ENCODE data around the gene UCHL1. TPM values are rescaled to one million over a fixed set of nuclear protein-coding genes. Genes with fewer than 3 reads are reported as not detected.

The UCHL1 gene
- total RNA-seq, 2 donors from 2014 or later, result 36.8 to 126 TPM

DNA sequence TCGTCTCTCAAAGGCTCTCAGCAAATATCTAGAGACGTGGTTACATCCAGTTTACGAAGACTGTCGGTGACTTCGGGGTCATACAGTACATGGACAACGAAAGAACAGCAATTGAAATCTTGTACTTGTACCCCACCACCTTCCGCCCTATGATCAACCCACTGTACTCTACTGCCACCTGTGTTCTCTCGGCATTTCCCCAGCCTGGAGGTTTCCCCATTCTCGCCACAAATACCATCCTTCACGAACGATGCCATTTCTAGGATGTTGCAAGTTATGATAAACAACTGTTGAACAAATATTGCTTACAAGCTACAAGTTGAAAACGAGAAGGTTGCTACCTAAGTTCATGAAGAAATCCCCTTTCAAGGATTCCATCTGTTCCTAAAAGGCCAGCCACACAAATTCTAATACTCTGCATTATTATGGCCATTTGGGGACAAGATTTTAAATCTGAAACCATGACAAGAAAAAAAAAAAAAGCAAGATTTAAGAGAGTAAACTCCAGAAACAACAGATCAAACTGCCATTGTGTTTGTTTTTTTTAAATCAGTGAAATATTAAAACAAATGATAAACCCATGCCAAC lies 44.0 kb upstream of the UCHL1 start:
- Histone ChIP-seq H3K4me1 (peaks cover 0 to 57% of the 10 kb centered on the region in 2 donors), H3K27ac (peak overlapping the region in 1 of 2 donors; percentile 87)

DNA sequence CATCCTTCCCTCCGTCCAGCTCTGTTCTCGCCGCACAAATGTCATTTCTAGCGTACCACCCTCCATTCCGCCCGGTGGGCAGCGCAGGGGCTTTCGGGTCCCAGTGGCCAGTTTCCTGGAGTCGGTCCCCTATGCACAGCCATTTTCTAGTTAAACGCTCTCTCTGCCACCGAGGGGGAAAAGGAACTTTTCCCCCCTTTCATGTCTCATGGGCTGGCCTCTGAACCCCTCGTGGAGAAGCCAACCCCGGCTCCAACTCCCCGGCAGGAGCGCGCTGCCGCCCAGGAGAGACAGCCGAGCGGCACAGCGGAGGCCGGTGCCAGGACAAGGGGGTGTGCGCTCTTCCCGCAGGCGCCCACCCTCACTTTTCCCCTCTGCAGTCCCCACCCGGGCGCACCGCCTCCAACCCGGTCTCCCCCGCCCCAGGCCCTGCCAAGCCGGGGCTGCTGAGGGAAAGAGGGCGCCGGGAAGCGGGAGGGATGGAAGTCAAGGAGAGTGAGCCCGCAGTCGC lies 43.0 kb upstream of the UCHL1 start:
- H3K9me3 ChIP-seq, result no peaks in the 10 kb centered on the region
- H3K4me3 ChIP-seq, result peak overlapping the region; percentile 88 to 89
- TF ChIP-seq, protein P1, sequence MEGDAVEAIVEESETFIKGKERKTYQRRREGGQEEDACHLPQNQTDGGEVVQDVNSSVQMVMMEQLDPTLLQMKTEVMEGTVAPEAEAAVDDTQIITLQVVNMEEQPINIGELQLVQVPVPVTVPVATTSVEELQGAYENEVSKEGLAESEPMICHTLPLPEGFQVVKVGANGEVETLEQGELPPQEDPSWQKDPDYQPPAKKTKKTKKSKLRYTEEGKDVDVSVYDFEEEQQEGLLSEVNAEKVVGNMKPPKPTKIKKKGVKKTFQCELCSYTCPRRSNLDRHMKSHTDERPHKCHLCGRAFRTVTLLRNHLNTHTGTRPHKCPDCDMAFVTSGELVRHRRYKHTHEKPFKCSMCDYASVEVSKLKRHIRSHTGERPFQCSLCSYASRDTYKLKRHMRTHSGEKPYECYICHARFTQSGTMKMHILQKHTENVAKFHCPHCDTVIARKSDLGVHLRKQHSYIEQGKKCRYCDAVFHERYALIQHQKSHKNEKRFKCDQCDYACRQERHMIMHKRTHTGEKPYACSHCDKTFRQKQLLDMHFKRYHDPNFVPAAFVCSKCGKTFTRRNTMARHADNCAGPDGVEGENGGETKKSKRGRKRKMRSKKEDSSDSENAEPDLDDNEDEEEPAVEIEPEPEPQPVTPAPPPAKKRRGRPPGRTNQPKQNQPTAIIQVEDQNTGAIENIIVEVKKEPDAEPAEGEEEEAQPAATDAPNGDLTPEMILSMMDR (IDR thresholded peaks at IDR 0.05), result peak in 1 of 2 donors; percentile 6
- peaks cover 0 to 57% of the 10 kb centered on the region in 2 donors for H3K4me1 ChIP-seq
- no peaks in the 10 kb centered on the region for H3K27me3 ChIP-seq
- no peaks in the 10 kb centered on the region for H3K36me3 ChIP-seq
- peak overlapping the region; percentile 87 to 96 for H3K27ac ChIP-seq
- DNase-seq (ENCODE audit: low spot score), result no peak

More for the DNA sequence above, 44.0 kb upstream of the UCHL1 start:
- no peaks in the 10 kb centered on the region for H3K27me3 ChIP-seq
- H3K4me3 ChIP-seq, result peak overlapping the region; percentile 88 to 89
- TF ChIP-seq, protein P1 (IDR thresholded peaks at IDR 0.05), result peak; percentile 21 to 83
- H3K36me3 ChIP-seq, result no peaks in the 10 kb centered on the region
- no peak for DNase-seq (ENCODE audit: low spot score)
- H3K9me3 ChIP-seq, result no peaks in the 10 kb centered on the region

DNA sequence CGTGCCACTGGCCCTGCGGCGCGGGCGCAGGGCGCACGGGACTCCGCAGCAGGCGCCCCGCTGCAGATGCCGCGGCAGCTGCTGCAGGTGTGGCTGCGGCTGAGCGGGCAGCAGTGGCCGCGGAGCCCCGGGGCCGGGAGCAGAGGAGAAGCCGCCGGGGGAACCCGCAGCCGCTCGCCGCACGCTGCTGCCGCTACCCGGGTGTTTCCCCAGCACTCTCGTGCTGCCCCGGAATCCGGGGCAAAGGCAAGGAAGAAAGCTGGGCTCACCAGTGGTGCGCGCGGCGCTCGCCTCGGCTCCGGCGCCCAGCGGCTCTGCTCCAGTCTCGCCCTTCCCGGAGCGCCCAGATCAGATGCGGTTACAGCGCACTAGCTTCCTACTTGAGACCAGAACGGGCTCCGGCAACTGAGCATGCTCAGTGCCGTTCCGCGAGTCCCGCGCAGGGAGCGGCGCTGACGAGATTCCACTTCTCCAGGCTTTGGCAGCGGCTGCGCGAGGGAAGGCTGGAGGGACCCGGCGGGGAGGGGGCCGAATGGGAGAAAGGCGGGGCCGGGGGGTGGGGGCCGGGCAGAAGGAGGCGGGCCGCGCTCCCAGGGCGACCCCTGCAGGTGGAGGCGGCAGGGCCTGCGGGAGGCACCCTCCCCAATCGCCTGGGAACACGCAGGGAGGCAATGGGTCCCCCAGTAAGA lies 42.4 kb upstream of the UCHL1 start, which contains the start of gene APBB2:
Gene APBB2 (minus strand): TSS at position 407 of the 689 bp plus-strand sequence. CDS start 181,288 bp downstream, outside the sequence.
- H3K27ac ChIP-seq, result peak within 1 kb of the TSS; percentile 87 to 96
- H3K27me3 ChIP-seq, result no peaks in the 10 kb centered on the region
- H3K36me3 ChIP-seq, result no peaks in the 10 kb centered on the region
- H3K4me3 ChIP-seq, result peak within 1 kb of the TSS; percentile 88 to 89
- DNase-seq (ENCODE audit: low spot score), result peak; percentile 93
- peaks cover 0 to 54% of the 10 kb centered on the region in 2 donors for H3K4me1 ChIP-seq
- no peaks in the 10 kb centered on the region for H3K9me3 ChIP-seq
- TF ChIP-seq, protein P1 (IDR thresholded peaks at IDR 0.05), result peak; percentile 91 to 94

DNA sequence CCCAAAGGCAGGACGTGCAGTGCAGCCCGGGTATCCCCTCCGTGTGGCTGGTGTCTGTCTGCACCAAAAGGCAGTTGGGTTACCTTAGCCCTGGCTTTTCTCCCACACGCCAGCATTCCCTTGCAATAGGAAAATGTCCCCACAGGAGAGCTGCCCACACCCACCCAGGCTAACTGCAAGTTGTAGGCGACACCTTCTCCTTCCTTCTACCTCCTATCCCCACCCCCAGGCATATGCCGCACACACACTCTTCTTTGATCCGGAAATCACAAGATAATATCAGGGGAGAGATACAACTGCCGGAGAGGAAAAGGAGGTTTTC lies 41.9 kb upstream of the UCHL1 start:
- peak overlapping the region in 1 of 2 donors; percentile 89 for H3K4me3 ChIP-seq
- no peaks in the 10 kb centered on the region for H3K9me3 ChIP-seq
- H3K4me1 ChIP-seq, result peaks cover 0 to 50% of the 10 kb centered on the region in 2 donors
- no peaks in the 10 kb centered on the region for H3K27me3 ChIP-seq
- no peaks in the 10 kb centered on the region for H3K36me3 ChIP-seq
- TF ChIP-seq, protein P1 (IDR thresholded peaks at IDR 0.05), result peak in 1 of 2 donors; percentile 16
- no peak for DNase-seq (ENCODE audit: low spot score)
- peak overlapping the region; percentile 87 to 96 for H3K27ac ChIP-seq

DNA sequence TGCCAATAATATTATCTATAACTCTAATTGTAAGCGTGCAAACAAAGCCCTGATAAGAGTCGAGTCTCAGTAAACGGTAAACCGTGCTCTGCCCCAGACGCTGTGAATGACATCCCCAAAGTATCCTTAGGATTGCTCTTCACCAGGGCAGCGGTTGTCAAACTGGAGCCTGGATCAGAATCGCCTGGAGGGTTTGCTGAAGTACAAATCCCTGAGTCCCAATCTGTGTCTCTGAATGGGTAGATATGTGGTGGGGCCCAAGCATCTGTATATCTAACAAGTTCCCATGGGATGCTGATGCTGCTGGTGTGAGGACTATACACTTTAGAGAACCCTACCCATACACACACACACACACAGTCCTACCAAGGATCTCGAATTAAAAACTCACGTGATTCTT lies 41.6 kb upstream of the UCHL1 start:
- Histone ChIP-seq H3K4me3 (no peak overlapping the region), H3K4me1 (peaks cover 0 to 50% of the 10 kb centered on the region in 2 donors), H3K27ac (peak overlapping the region; percentile 87 to 96), H3K27me3 (no peaks in the 10 kb centered on the region), H3K9me3 (no peaks in the 10 kb centered on the region), H3K36me3 (no peaks in the 10 kb centered on the region)
- DNase-seq (ENCODE audit: low spot score), result no peak
- TF ChIP-seq, protein P1 (IDR thresholded peaks at IDR 0.05), result no peak

All from right atrium auricular region (tissue), 2 donors.